Sigmoid colon (tissue), 7 donors: ENCODE measurements around the gene MOGAT3. TPM values are rescaled to one million over a fixed set of nuclear protein-coding genes. Genes with fewer than 3 reads are reported as not detected.
A peak's percentile ranks its signal among the peaks of the same experiment; 100 is the strongest.

ENCODE experiments used
- DNase-seq: peaks from one replicate; pipeline ENCODE4 v3.0.0-alpha.2; 2019
- H3K27ac ChIP-seq, 4 donors: fragments of 200-600 bp; sonication (generic); one replicate each; pipeline ENCODE4 v1.5.1; 2016 to 2019; ENCODE audit warnings: mild to moderate bottlenecking in 1 of 4
- H3K27me3 ChIP-seq, 3 donors: fragments of 200-600 bp; sonication (generic); one replicate each; pipeline ENCODE4 v1.5.1; 2019; ENCODE audit warnings: mild to moderate bottlenecking in 1 of 3
- H3K36me3 ChIP-seq, 4 donors: fragments of 200-600 bp; sonication (generic); one replicate each; pipeline ENCODE4 v1.5.1; 2016 to 2019
- H3K4me1 ChIP-seq, 4 donors: fragments of 200-600 bp; sonication (generic); one replicate each; pipeline ENCODE4 v1.5.1; 2017 to 2019
- H3K4me3 ChIP-seq, 4 donors: fragments of 200-600 bp; sonication (generic); one replicate each; pipeline ENCODE4 v1.5.1; 2017 to 2019; ENCODE audit warnings: mild to moderate bottlenecking in 2 of 4, moderate library complexity in 1 of 4
- H3K9me3 ChIP-seq, 4 donors: fragments of 200-600 bp in 3 of 4; sonication (generic) in 3 of 4; one replicate each; pipeline versions ENCODE4 v1.5.1 to v1.6.1; 2013 to 2019
- CTCF ChIP-seq, 4 experiments: fragments of 450-650 bp in 3 of 4; fragments of 200-600 bp in 1 of 4; IDR thresholded peaks; one replicate each; pipeline ENCODE4 v1.5.1; 2016 to 2019; ENCODE audit warnings: antibody characterized with exemption in 4 of 4, mild to moderate bottlenecking in 3 of 4, moderate library complexity in 2 of 4
- EP300 ChIP-seq, 4 donors: sonication (generic); formaldehyde crosslinking; IDR thresholded peaks; one replicate each; pipeline ENCODE4 v1.6.1; 2017; ENCODE audit warnings: antibody characterized with exemption in 4 of 4
- POLR2A ChIP-seq, 2 donors: fragments of 450-650 bp; IDR thresholded peaks; one replicate each; pipeline ENCODE4 v1.6.1; 2016; ENCODE audit warnings: antibody characterized with exemption in 2 of 2, mild to moderate bottlenecking in 2 of 2, moderate library complexity in 2 of 2
- POLR2AphosphoS5 ChIP-seq, 4 donors: sonication (generic); formaldehyde crosslinking; IDR thresholded peaks; one replicate each; pipeline ENCODE4 v1.6.1; 2017; ENCODE audit warnings: antibody characterized with exemption in 4 of 4
- WGBS, 2 donors: extraction: QIAGEN DNeasy Blood & Tissue Kit; methylation state at CpG; one replicate each; pipeline ENCODE4 v1.1.7; 2013; 5-methylcytosine and 5-hydroxymethylcytosine counted together
- intact Hi-C: fragments of 100-400 bp; cut with DNase I; formaldehyde crosslinking; loops from one replicate; pipeline ENCODE4 v1.15.1; 2023
- polyA plus RNA-seq, 3 donors: library from polyadenylated mRNA; stranded (reverse); fragments of 200-250 nt; gene quantifications; one replicate each; pipeline ENCODE4 v1.2.3, GENCODE V29; 2013
- small RNA-seq, 3 donors: library from RNA; depleted of rRNA; stranded (forward); fragments of <200 nt; gene quantifications; one replicate each; pipeline ENCODE3, GENCODE V24; 2016
- total RNA-seq, 4 donors: library from RNA; depleted of rRNA; stranded (reverse); fragments of >200 nt; gene quantifications; one replicate each; pipeline ENCODE4 v1.1.0, GENCODE V29; 2016
- donor health status: healthy with polysubstance abuse.
- donor health status: Bipolar disorder and iron deficiency.
- donor health status: healthy.

The MOGAT3 gene
- total and polyA plus RNA-seq, 7 donors: 3.6 to 27.2 (median 3.7) TPM; not detected in 4

DNA sequence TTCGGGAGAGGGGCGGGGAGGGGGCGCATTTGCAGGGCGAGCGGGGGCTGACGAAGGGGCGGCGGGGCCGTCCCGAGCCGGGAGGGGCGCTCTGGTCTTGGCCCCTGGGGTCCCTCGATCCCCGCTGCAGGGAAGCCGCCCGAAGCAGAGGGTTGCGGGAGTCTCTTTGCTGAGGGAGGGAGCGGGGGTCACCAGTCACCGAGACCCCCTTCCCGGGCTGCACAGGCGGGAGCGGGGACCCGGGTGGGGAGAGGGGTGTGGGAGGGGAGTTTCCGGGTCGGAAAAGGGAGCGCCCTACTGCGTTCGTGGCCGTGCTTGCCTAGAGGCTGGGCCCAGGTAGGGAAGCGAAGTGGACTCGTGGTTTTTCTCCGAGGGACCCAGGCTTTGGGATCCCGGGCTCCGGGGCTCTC is 46.1 kb downstream of the MOGAT3 start:
- Histone ChIP-seq H3K4me3 (peak overlapping the region; percentile 89 to 99 (median 90)), H3K27ac (peak overlapping the region in 2 of 4 donors; percentile 63), H3K4me1 (peaks cover 0 to 17% (median 14%) of the 10 kb centered on the region in 4 donors), H3K9me3 (no peaks in the 10 kb centered on the region), H3K27me3 (no peaks in the 10 kb centered on the region), H3K36me3 (peaks cover 5 to 30% (median 10%) of the 10 kb centered on the region in 4 donors)
- DNase-seq: no peak
- TF ChIP-seq CTCF (IDR thresholded peaks at IDR 0.05) (no peak), EP300 (IDR thresholded peaks at IDR 0.05) (no peak), POLR2A (IDR thresholded peaks at IDR 0.05) (no peak)
- intact Hi-C loops: no loop called here
- 1% methylated on average over 34 of the region's 34 CpGs for WGBS, 2 donors

DNA sequence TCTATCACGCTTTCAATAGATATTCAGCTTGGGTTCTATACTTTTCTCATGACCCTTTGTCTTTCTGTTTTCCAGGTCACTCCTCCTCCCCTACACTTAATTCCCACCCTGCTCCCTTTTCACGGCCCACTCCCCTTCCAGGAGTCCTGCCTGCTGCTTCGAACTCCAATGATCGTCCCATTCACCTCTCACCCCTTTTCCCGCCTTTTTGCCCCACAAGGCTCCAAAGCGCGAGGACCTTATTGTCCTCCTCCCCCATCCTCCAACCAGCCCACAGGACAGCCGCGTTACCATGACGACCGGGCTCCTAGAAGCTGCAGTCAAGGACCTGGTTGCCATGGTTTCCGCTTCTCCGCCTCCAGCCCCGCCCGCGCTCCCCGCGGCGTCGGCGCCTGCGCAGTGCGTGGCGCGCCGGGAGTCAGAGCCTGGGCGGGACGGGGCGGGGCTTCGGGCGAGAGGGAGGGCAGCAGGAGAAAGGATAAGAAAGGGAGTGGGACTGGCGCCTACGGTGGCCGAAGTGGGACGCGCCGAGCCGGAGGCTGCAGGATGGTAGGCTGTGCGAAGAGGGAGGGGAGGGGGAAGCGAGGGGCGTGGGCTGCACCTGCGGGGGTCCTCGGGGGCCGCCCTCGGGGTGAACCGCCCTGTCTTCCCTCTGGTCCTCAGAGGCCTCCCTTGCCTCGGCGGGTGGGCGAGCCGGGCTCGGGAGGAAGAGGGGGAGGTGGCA is 46.7 kb downstream of the MOGAT3 start, which contains the start of gene AP1S1:
AP1S1 (plus strand) TSS at position 508 of the 724 bp plus-strand sequence; CDS start at position 547, 39 bp downstream.
- no peaks in the 10 kb centered on the region for H3K27me3 ChIP-seq

GRCh38 chr7:101151908-101152651 is 48.8 kb downstream of the MOGAT3 start:
- 69 to 90% methylated on average over 2 of the region's 2 CpGs for WGBS, 2 donors
- no peak for DNase-seq
- peaks cover 0 to 4% (median 0%) of the 10 kb centered on the region in 4 donors for H3K36me3 ChIP-seq
- no peak overlapping the region for H3K27ac ChIP-seq
- intact Hi-C loops: no loop called here
- H3K9me3 ChIP-seq: no peaks in the 10 kb centered on the region
- no peak overlapping the region for H3K4me3 ChIP-seq
- no peak for TF ChIP-seq POLR2A (IDR thresholded peaks at IDR 0.05)
- TF ChIP-seq POLR2AphosphoS5 (IDR thresholded peaks at IDR 0.05): no peak
- TF ChIP-seq CTCF (IDR thresholded peaks at IDR 0.05): no peak
- no peak for TF ChIP-seq EP300 (IDR thresholded peaks at IDR 0.05)
- H3K4me1 ChIP-seq: peaks cover 0 to 17% (median 14%) of the 10 kb centered on the region in 4 donors
- H3K27me3 ChIP-seq: no peaks in the 10 kb centered on the region

More for the DNA sequence above, 46.7 kb downstream of the MOGAT3 start, which contains the start of gene AP1S1:
- intact Hi-C loops: no loop called here
- H3K9me3 ChIP-seq: no peaks in the 10 kb centered on the region
- H3K27ac ChIP-seq: peak within 1 kb of the TSS in 2 of 4 donors; percentile 63
- TF ChIP-seq POLR2AphosphoS5 (IDR thresholded peaks at IDR 0.05) (peak in 3 of 4 donors; percentile 41 to 72 (median 45)), POLR2A (IDR thresholded peaks at IDR 0.05) (no peak), EP300 (IDR thresholded peaks at IDR 0.05) (no peak)
- H3K4me3 ChIP-seq: peak within 1 kb of the TSS; percentile 89 to 99 (median 90)
- peaks cover 0 to 17% (median 14%) of the 10 kb centered on the region in 4 donors for H3K4me1 ChIP-seq
- peak; percentile 96 for DNase-seq
- peaks cover 0 to 25% (median 5%) of the 10 kb centered on the region in 4 donors for H3K36me3 ChIP-seq
- WGBS, 2 donors: 3 to 4% methylated on average over 51 of the region's 51 CpGs

Small RNAs within 50 kb of the gene (small RNA-seq; reads per million reads assigned to genes)
- gene MIR4653: 0 reads per million in 3 donors

Other genes with a start within 250 kb of the MOGAT3 start
- gene MUC12, start 231.5 kb downstream of the MOGAT3 start, total RNA-seq: 1 to 10 TPM in 3 of 4 donors, under 1 TPM in 1; 0.14 to 8.6 (median 1.7) TPM
- 100 to 1,000 TPM in 2 of 3 donors, 10 to 100 TPM in 1; 64.3 to 553 (median 136) TPM for gene MUC12, start 231.5 kb downstream of the MOGAT3 start, polyA plus RNA-seq
- gene MUC17, start 181.0 kb downstream of the MOGAT3 start, total RNA-seq: under 1 TPM in 2 of 4 donors, not detected in 2; under 0.01 to 0.83 TPM
- gene MUC17, start 181.0 kb downstream of the MOGAT3 start, polyA plus RNA-seq: 1 to 10 TPM; 1.2 to 5.4 (median 5.1) TPM
- gene TRIM56, start 115.6 kb downstream of the MOGAT3 start, total RNA-seq: 10 to 100 TPM; 11.8 to 23.3 (median 13.7) TPM
- 10 to 100 TPM in 1 of 3 donors, 1 to 10 TPM in 2; 6.0 to 25.6 (median 7.2) TPM for gene TRIM56, start 115.6 kb downstream of the MOGAT3 start, polyA plus RNA-seq
- gene SERPINE1, start 73.9 kb downstream of the MOGAT3 start, total RNA-seq: 10 to 100 TPM in 2 of 4 donors, 1 to 10 TPM in 2; 1.5 to 21.3 (median 11.7) TPM
- 10 to 100 TPM in 1 of 3 donors, 1 to 10 TPM in 1, under 1 TPM in 1; 0.46 to 10.0 (median 1.8) TPM for gene SERPINE1, start 73.9 kb downstream of the MOGAT3 start, polyA plus RNA-seq
- gene AP1S1, start 46.6 kb downstream of the MOGAT3 start, total RNA-seq: 10 to 100 TPM; 15.8 to 31.4 (median 26.9) TPM
- 100 to 1,000 TPM; 100 to 135 (median 132) TPM for gene AP1S1, start 46.6 kb downstream of the MOGAT3 start, polyA plus RNA-seq
- gene VGF, start 35.5 kb downstream of the MOGAT3 start, total RNA-seq: under 1 TPM in 2 of 4 donors, not detected in 2; 0.55 to 0.68 TPM
- under 1 TPM in 1 of 3 donors, not detected in 2; 0.54 TPM for gene VGF, start 35.5 kb downstream of the MOGAT3 start, polyA plus RNA-seq
- not detected for gene NAT16, start 20.7 kb downstream of the MOGAT3 start, total RNA-seq
- gene NAT16, start 20.7 kb downstream of the MOGAT3 start, polyA plus RNA-seq: under 1 TPM in 1 of 3 donors, not detected in 2; 0.23 TPM
- 10 to 100 TPM; 23.9 to 36.6 (median 26.4) TPM for gene PLOD3, start 16.5 kb upstream of the MOGAT3 start, total RNA-seq
- 10 to 100 TPM; 18.0 to 57.3 (median 24.3) TPM for gene PLOD3, start 16.5 kb upstream of the MOGAT3 start, polyA plus RNA-seq
- gene ZNHIT1, start 17.1 kb upstream of the MOGAT3 start, total RNA-seq: 10 to 100 TPM; 64.8 to 97.4 (median 84.7) TPM
- 100 to 1,000 TPM; 126 to 200 (median 154) TPM for gene ZNHIT1, start 17.1 kb upstream of the MOGAT3 start, polyA plus RNA-seq
- gene CLDN15, start 36.8 kb upstream of the MOGAT3 start, total RNA-seq: 10 to 100 TPM in 1 of 4 donors, 1 to 10 TPM in 3; 2.5 to 16.3 (median 3.9) TPM
- gene CLDN15, start 36.8 kb upstream of the MOGAT3 start, polyA plus RNA-seq: 10 to 100 TPM in 1 of 3 donors, 1 to 10 TPM in 2; 3.6 to 14.2 (median 9.0) TPM
- 100 to 1,000 TPM; 237 to 443 (median 426) TPM for gene FIS1, start 44.0 kb upstream of the MOGAT3 start, total RNA-seq
- 100 to 1,000 TPM; 190 to 284 (median 252) TPM for gene FIS1, start 44.0 kb upstream of the MOGAT3 start, polyA plus RNA-seq
- 10 to 100 TPM; 30.7 to 38.5 (median 32.0) TPM for gene IFT22, start 120.8 kb upstream of the MOGAT3 start, total RNA-seq
- gene IFT22, start 120.8 kb upstream of the MOGAT3 start, polyA plus RNA-seq: 10 to 100 TPM in 2 of 3 donors, 1 to 10 TPM in 1; 7.6 to 19.2 (median 11.9) TPM
- not detected for gene COL26A1, start 161.8 kb upstream of the MOGAT3 start, total RNA-seq
- under 1 TPM in 1 of 3 donors, not detected in 2; 0.13 TPM for gene COL26A1, start 161.8 kb upstream of the MOGAT3 start, polyA plus RNA-seq